ENCODE measurements around the gene LRRC19. TPM values are rescaled to one million over a fixed set of nuclear protein-coding genes. Genes with fewer than 3 reads are reported as not detected.
A peak's percentile ranks its signal among the peaks of the same experiment; 100 is the strongest.

The LRRC19 gene
- total RNA-seq (not detected), polyA plus RNA-seq (ENCODE audit: insufficient read depth in 1 of 8, insufficient read length in 8 of 8, low replicate concordance in 1 of 8) (1 to 10 TPM in 1 of 8 donors, under 1 TPM in 7; 0.05 to 3.8 (median 0.11) TPM)
- long read RNA-seq, donor 1, result 0 reads
- long read RNA-seq, donor 2, result 0 reads
- long read RNA-seq, donor 3, result 0 reads
- long read RNA-seq, donor 4, result 0 reads
- long read RNA-seq, donor 5, result 0 reads
- long read RNA-seq, donor 6, result 0 reads
- long read RNA-seq, donor 7, result 0 reads
- long read RNA-seq, donor 8, result 0 reads
- long read RNA-seq, donor 9, result 0 reads
- long read RNA-seq, donor 10, result 0 reads
- long read RNA-seq, donor 11, partial matches to known transcripts, result 12 of 12 reads
- long read RNA-seq, donor 11, other reads (novel, unspliced or antisense), result 0 of 12 reads

- Histone ChIP-seq H3K9me3 (replicated peaks; ENCODE audit: control insufficient read depth, low read depth, low read length) (no peaks in the 10 kb centered on the region), H3K27me3 (ENCODE audit: control insufficient read depth, insufficient read depth, low read length) (no peaks in the 10 kb centered on the region), H3K4me1 (ENCODE audit: control insufficient read depth, insufficient read depth, low read length) (no peaks in the 10 kb centered on the region), H3K4me3 (ENCODE audit: low read length) (no peak within 1 kb of the TSS), H3K36me3 (ENCODE audit: control insufficient read depth, insufficient read depth, low read length) (no peaks in the 10 kb centered on the region), H3K27ac (ENCODE audit: low read length) (no peak within 1 kb of the TSS)
- WGBS (ENCODE audit: insufficient coverage), result no CpG with 5 or more reads among the region's 3 CpGs
- no peak for DNase-seq
These were observed at the start of gene LRRC19 for GRCh38 chr9:27005491-27005890. LRRC19 (minus strand) TSS chr9:27005672; CDS start chr9:26999694, 5,978 bp downstream.

- Histone ChIP-seq H3K27ac (ENCODE audit: low read length) (no peak overlapping the region), H3K4me1 (ENCODE audit: control insufficient read depth, insufficient read depth, low read length) (no peaks in the 10 kb centered on the region)
- DNase-seq, result no peak
These were observed 49.4 kb upstream of the LRRC19 start for GRCh38 chr9:27054841-27055240.

GRCh38 chr9:27054125-27054524 lies 48.7 kb upstream of the LRRC19 start:
- no peak overlapping the region for H3K4me3 ChIP-seq (ENCODE audit: low read length)

More at GRCh38 chr9:27054841-27055240, 49.4 kb upstream of the LRRC19 start:
- Histone ChIP-seq H3K9me3 (replicated peaks; ENCODE audit: control insufficient read depth, low read depth, low read length) (no peaks in the 10 kb centered on the region), H3K4me3 (ENCODE audit: low read length) (no peak overlapping the region), H3K36me3 (ENCODE audit: control insufficient read depth, insufficient read depth, low read length) (no peaks in the 10 kb centered on the region), H3K27me3 (ENCODE audit: control insufficient read depth, insufficient read depth, low read length) (no peaks in the 10 kb centered on the region)

GRCh38 chr9:27053369-27054022 lies 48.0 kb upstream of the LRRC19 start:
- no peaks in the 10 kb centered on the region for H3K4me1 ChIP-seq (ENCODE audit: control insufficient read depth, insufficient read depth, low read length)
- no peak overlapping the region for H3K4me3 ChIP-seq (ENCODE audit: low read length)
- H3K9me3 ChIP-seq (replicated peaks; ENCODE audit: control insufficient read depth, low read depth, low read length), result no peaks in the 10 kb centered on the region
- no peak overlapping the region for H3K27ac ChIP-seq (ENCODE audit: low read length)
- no peaks in the 10 kb centered on the region for H3K27me3 ChIP-seq (ENCODE audit: control insufficient read depth, insufficient read depth, low read length)
- H3K36me3 ChIP-seq (ENCODE audit: control insufficient read depth, insufficient read depth, low read length), result no peaks in the 10 kb centered on the region
- DNase-seq, result peak; percentile 44
- WGBS (ENCODE audit: insufficient coverage), result no CpG with 5 or more reads among the region's 6 CpGs

More at GRCh38 chr9:27054125-27054524, 48.7 kb upstream of the LRRC19 start:
- Histone ChIP-seq H3K4me1 (ENCODE audit: control insufficient read depth, insufficient read depth, low read length) (no peaks in the 10 kb centered on the region), H3K9me3 (replicated peaks; ENCODE audit: control insufficient read depth, low read depth, low read length) (no peaks in the 10 kb centered on the region), H3K27me3 (ENCODE audit: control insufficient read depth, insufficient read depth, low read length) (no peaks in the 10 kb centered on the region), H3K36me3 (ENCODE audit: control insufficient read depth, insufficient read depth, low read length) (no peaks in the 10 kb centered on the region), H3K27ac (ENCODE audit: low read length) (no peak overlapping the region)
- DNase-seq, result no peak
- no CpG with 5 or more reads among the region's 1 CpG for WGBS (ENCODE audit: insufficient coverage)

- Histone ChIP-seq H3K9me3 (replicated peaks; ENCODE audit: control insufficient read depth, low read depth, low read length) (no peaks in the 10 kb centered on the region), H3K4me3 (ENCODE audit: low read length) (no peak overlapping the region), H3K27me3 (ENCODE audit: control insufficient read depth, insufficient read depth, low read length) (no peaks in the 10 kb centered on the region), H3K4me1 (ENCODE audit: control insufficient read depth, insufficient read depth, low read length) (no peaks in the 10 kb centered on the region), H3K27ac (ENCODE audit: low read length) (no peak overlapping the region), H3K36me3 (ENCODE audit: control insufficient read depth, insufficient read depth, low read length) (peaks cover 4% of the 10 kb centered on the region)
- 73% methylated on average over 3 of the region's 4 CpGs for WGBS (ENCODE audit: insufficient coverage)
- peak; percentile 60 for DNase-seq
These were observed 41.7 kb upstream of the LRRC19 start for GRCh38 chr9:27047136-27047535.

- Histone ChIP-seq H3K4me1 (ENCODE audit: control insufficient read depth, insufficient read depth, low read length) (no peaks in the 10 kb centered on the region), H3K9me3 (replicated peaks; ENCODE audit: control insufficient read depth, low read depth, low read length) (no peaks in the 10 kb centered on the region), H3K4me3 (ENCODE audit: low read length) (no peak overlapping the region), H3K27me3 (ENCODE audit: control insufficient read depth, insufficient read depth, low read length) (no peaks in the 10 kb centered on the region), H3K27ac (ENCODE audit: low read length) (no peak overlapping the region), H3K36me3 (ENCODE audit: control insufficient read depth, insufficient read depth, low read length) (peaks cover 4% of the 10 kb centered on the region)
- WGBS (ENCODE audit: insufficient coverage), result 95% methylated on average over 2 of the region's 2 CpGs
- DNase-seq, result no peak
These were observed 37.7 kb upstream of the LRRC19 start for GRCh38 chr9:27043176-27043575.

- Histone ChIP-seq H3K4me1 (ENCODE audit: control insufficient read depth, insufficient read depth, low read length) (no peaks in the 10 kb centered on the region), H3K27ac (ENCODE audit: low read length) (no peak overlapping the region), H3K4me3 (ENCODE audit: low read length) (no peak overlapping the region), H3K9me3 (replicated peaks; ENCODE audit: control insufficient read depth, low read depth, low read length) (no peaks in the 10 kb centered on the region), H3K36me3 (ENCODE audit: control insufficient read depth, insufficient read depth, low read length) (peaks cover 4% of the 10 kb centered on the region), H3K27me3 (ENCODE audit: control insufficient read depth, insufficient read depth, low read length) (no peaks in the 10 kb centered on the region)
- no peak for DNase-seq
- no CpG with 5 or more reads among the region's 1 CpG for whole genome bisulfite sequencing (ENCODE audit: insufficient coverage)
These were observed 37.0 kb upstream of the LRRC19 start for GRCh38 chr9:27042476-27042875.

- peak; percentile 12 for DNase-seq
- no peaks in the 10 kb centered on the region for H3K4me1 ChIP-seq (ENCODE audit: control insufficient read depth, insufficient read depth, low read length)
- H3K4me3 ChIP-seq (ENCODE audit: low read length), result no peak overlapping the region
- H3K9me3 ChIP-seq (replicated peaks; ENCODE audit: control insufficient read depth, low read depth, low read length), result no peaks in the 10 kb centered on the region
- no peak overlapping the region for H3K27ac ChIP-seq (ENCODE audit: low read length)
- peaks cover 4% of the 10 kb centered on the region for H3K36me3 ChIP-seq (ENCODE audit: control insufficient read depth, insufficient read depth, low read length)
- H3K27me3 ChIP-seq (ENCODE audit: control insufficient read depth, insufficient read depth, low read length), result no peaks in the 10 kb centered on the region
These were observed 36.3 kb upstream of the LRRC19 start for GRCh38 chr9:27041746-27042145.

- H3K9me3 ChIP-seq (replicated peaks; ENCODE audit: control insufficient read depth, low read depth, low read length), result no peaks in the 10 kb centered on the region
- 92% methylated on average over 2 of the region's 2 CpGs for whole genome bisulfite sequencing (ENCODE audit: insufficient coverage)
- no peaks in the 10 kb centered on the region for H3K27me3 ChIP-seq (ENCODE audit: control insufficient read depth, insufficient read depth, low read length)
- H3K4me1 ChIP-seq (ENCODE audit: control insufficient read depth, insufficient read depth, low read length), result no peaks in the 10 kb centered on the region
- H3K27ac ChIP-seq (ENCODE audit: low read length), result no peak overlapping the region
- H3K4me3 ChIP-seq (ENCODE audit: low read length), result no peak overlapping the region
- H3K36me3 ChIP-seq (ENCODE audit: control insufficient read depth, insufficient read depth, low read length), result no peaks in the 10 kb centered on the region
- DNase-seq, result no peak
These were observed 32.0 kb upstream of the LRRC19 start for GRCh38 chr9:27037499-27037898.

GRCh38 chr9:27033815-27034403 lies 28.4 kb upstream of the LRRC19 start:
- no CpG with 5 or more reads among the region's 4 CpGs for WGBS (ENCODE audit: insufficient coverage)
- no peaks in the 10 kb centered on the region for H3K27me3 ChIP-seq (ENCODE audit: control insufficient read depth, insufficient read depth, low read length)
- H3K4me1 ChIP-seq (ENCODE audit: control insufficient read depth, insufficient read depth, low read length), result no peaks in the 10 kb centered on the region
- no peak overlapping the region for H3K4me3 ChIP-seq (ENCODE audit: low read length)
- no peak overlapping the region for H3K27ac ChIP-seq (ENCODE audit: low read length)
- H3K36me3 ChIP-seq (ENCODE audit: control insufficient read depth, insufficient read depth, low read length), result peaks cover 4% of the 10 kb centered on the region
- peak; percentile 64 for DNase-seq
- H3K9me3 ChIP-seq (replicated peaks; ENCODE audit: control insufficient read depth, low read depth, low read length), result no peaks in the 10 kb centered on the region

Measured in muscle of leg (tissue), 16 donors.